Activated CD8-positive, alpha-beta memory T cell treated with anti-CD3 and anti-CD28 coated beads, Interleukin-2, amount 50 U/mL, for 24 hours (primary cell): ENCODE results near the gene PPP4R4.

Experiments
- DNase-seq: peaks from one replicate; pipeline ENCODE4 v3.0.0-alpha.2; 2020; ENCODE audit errors: extremely low read depth

The PPP4R4 gene

GRCh38 chr14:94173885-94174603, at the start of gene PPP4R4:
PPP4R4 (plus strand) TSS chr14:94174322; CDS start chr14:94174466, 144 bp downstream.
- peak; percentile 59 for DNase-seq

GRCh38 chr14:94124582-94125377, 49.3 kb upstream of the PPP4R4 start:
- DNase-seq: no peak

- DNase-seq: no peak
Observed at GRCh38 chr14:94125659-94126418, 48.3 kb upstream of the PPP4R4 start.

DNA sequence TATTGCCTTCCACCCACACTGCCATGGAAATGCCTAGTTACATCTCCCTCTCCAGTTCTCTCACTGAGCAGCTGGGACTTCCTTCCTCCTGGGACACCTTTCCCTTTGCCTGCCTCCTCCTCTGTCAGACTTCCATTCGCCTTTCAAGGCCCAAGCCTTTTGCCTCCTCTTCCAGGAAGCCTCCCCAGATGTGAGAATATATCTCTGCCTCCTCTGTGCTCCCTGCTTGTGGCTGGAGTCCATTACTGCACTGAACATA, 47.8 kb upstream of the PPP4R4 start:
- DNase-seq: no peak

DNA sequence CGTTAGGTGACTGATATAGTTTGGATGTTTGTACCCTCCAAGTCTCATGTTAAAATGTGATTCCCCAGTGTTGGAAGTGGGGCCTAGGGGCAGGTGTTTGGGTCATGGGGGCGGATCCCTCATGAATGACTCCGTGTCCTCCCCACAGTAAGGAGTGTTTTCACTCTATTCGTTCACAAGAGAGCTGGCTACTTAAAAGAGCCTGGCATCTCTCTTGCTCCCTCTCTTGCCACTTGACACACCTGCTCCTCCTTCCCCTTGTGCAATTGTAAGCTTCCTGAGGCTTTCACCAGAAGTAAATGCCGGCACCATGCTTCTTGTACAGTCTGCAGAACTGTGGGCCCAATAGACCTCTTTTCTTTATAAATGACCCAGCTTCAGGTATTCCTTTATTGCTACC, 47.3 kb upstream of the PPP4R4 start:
- DNase-seq: no peak

DNA sequence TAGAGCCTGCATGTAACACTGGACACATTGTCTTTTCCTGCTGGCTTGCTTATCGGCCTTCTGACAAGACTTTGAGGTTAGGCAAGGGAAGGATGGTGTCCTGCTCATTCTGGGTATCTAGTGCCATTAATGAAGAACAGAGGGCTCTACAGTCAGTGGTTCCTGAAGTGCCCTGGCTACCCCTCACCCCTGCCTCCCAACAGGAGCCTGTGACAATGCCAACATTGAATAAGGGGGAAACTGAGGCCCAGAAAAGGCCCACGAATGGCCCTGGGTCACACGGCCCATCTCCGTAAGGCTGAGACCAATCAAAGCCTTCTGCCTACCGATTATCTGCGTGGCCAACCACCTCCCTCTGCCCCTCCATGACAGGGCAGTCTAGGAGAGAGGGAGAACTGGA, 46.8 kb upstream of the PPP4R4 start:
- no peak for DNase-seq

DNA sequence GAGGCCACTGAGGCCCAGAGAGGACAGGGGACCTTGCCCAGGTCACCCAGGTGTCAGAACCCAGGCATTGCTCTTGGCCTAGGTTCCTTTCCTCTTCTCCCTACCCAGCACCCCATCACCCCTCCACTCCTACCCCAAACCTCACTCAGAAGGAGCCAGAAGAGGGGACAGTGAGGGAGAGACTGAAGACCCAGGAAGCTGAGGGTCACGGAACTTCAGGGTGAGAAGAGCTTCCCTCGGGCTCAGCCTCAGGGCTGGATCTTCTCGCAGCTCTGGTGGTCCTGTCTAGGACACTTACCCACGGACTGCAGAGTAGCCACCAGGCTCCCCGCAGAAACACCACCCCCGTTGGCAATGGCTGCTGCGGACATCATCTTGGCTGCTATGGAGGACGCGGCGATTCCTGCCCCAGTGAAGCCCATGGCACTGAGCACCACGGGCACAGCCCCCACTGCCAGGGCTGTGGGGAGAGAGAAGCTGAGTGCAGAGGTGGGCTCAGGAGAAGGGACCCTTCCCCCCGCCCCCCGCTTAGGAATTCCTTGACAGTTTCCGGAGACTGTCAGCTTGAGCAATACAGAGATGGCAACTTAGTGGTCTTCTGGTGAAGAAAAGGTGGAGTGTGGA, 45.8 kb upstream of the PPP4R4 start:
- DNase-seq: no peak

DNA sequence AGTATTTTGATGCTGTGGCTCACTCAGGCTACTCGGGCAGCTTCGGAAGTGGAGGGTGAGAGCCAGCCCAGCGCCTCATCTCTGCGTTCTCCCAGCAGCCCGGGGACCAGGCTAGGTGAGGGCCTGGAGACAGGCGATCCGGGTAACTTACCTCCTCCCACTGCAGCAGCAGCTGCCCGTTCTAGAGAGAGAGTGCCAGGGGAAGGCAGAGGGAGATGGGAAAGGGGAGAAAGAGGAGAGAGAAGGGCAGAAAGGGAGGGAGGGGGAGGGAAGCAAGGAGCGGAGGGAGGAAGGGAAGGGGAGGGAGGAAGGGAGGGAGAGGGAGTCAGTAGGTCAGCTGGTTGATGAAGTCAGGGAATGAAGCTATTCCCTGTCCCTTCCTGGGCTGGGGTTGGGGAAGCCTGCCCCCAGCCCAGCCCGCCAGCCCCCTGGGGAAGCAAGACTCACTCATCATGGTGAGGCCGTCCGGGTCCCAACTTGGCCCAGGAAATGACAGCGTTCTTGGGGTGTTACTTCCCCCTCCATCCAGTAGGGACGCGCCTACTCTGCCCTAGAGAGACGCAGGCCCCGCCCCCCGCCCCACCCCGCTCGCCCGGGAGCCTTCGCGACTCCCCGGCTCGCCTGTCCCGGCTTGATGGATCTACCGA, 44.9 kb upstream of the PPP4R4 start, which contains the start of gene IFI27L2:
Gene IFI27L2, minus strand, starts transcription at position 494 of the 647 bp plus-strand sequence. Its CDS starts 40 bp downstream, at position 454.
- DNase-seq: peak; percentile 26

DNA sequence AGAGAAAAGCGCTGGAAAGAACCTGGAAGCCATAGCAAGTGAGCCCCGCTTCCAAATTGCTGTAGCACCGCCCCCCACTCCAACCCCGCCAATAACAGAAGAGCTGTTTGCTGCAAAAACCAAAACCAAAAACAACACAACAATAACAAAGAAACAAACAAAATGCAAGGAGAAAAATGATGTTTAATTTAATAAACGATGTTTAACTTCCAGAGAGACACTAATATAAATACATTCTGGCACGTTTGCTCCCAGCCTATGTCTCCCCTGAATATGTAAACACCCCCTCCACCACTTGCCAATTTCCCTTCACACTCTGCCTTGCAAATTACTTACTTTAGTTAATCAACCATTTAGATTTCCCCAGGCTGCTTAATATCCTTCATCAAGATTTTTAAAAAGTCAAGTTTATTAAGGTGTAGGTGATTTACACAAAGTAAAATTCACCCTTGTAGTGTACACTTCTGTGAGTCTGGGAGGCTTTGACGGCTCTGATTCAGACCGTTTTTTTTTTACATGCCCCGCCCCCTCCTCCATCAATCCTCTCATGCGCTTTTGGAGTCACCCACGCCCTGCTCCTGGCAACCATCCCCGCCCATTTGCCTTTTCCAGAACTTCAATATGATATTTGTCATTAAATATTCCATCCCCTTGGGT, 44.2 kb upstream of the PPP4R4 start:
- no peak for DNase-seq

- DNase-seq: peak; percentile 35
Observed at GRCh38 chr14:94132285-94132887, 41.7 kb upstream of the PPP4R4 start.

DNA sequence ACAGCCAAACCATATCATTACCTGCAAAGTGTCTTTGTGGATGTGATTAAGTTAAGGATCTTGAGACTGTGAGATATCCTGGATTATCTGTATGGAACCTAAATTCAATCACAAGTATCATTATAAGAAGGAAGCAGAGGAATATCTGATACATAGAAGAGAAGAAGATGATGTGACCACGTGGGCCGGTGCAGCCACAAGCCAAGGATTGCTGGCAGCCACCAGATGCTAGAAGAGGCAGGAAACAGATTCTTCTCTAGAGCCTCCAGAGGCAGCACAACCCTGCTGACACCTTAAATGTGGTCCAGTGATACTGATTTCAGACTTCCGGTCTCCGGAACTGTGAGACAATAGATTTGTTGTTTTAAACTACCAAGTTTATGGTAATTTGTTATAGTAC, 38.6 kb upstream of the PPP4R4 start:
- no peak for DNase-seq

- peak; percentile 68 for DNase-seq
Observed at GRCh38 chr14:94136575-94137331, 37.4 kb upstream of the PPP4R4 start.

DNA sequence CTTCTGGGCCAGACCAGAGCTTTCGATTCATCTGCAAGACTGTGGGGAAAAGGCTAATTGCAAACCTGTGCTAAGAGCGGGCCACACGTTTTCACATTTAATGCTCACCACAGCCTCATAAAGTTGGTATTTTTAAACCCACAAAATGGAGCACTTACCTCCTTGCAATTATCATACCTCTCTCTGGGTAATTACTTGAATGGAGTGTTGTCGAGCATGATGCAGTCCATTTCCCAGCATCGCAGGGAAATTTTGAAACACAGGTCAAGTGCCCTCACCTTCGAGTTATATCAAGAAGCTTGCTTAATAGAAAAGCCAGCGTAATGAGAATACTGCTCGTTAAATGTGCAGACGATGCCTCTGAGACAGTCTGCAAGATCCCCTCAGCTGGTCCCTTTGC, 35.9 kb upstream of the PPP4R4 start:
- no peak for DNase-seq

DNA sequence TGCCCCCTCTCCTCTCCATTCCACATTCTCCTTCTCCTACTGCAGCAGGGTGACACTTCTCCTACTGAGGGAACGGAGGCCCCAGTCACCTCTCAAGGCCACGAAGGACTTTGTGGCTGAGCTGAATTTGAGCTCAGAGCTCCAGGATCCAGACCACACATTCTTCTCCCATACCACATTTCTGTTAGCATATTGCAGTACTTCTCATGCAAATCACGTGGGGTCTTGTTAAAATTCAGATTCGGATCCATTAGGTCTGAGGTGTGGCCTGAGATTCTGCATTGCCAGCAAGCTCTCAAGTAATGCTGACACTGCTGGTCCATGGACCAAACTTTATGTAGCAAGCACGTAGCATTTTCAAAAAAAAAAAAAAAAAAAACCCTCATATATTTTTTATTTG, 35.1 kb upstream of the PPP4R4 start:
- DNase-seq: no peak

GRCh38 chr14:94139421-94139820, 34.7 kb upstream of the PPP4R4 start:
- no peak for DNase-seq

- no peak for DNase-seq
Observed at GRCh38 chr14:94142247-94142646, 31.9 kb upstream of the PPP4R4 start.

DNA sequence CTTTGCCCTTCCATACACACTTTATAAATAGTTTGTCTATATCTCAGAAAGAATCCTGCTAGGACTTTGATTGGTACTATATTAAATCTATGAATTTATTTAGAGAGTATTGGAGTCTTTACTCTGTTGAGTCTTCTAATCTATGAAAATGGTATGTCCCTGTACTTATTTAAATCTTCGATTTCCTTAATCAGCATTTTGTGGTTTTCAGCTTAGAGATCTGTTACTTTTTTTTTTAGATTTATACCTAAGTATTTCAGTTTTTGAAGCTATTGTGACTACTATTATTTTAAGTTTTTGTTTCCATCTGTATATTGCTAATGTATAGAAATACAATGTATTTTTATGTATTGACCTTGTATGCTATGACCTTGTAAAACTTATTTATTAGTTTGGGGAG, 31.3 kb upstream of the PPP4R4 start:
- no peak for DNase-seq

DNA sequence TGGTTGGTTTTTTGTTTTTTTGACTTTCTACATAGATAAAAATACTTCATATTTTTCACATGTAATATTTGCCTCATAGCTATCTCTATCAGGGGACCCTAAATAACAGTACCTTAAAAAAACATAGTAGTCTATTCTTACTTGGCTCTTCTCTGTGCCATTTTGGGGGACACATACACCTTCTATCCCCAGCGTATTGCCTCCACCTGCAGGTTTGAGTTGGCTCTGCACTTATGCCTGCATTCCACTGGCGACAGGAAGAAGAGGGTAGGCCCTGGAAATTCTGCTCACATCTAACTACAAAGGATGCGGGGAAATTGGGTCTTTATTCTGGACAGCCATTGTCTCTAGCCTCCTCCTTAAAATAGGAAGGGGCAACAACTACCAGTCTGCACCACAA, 30.9 kb upstream of the PPP4R4 start:
- no peak for DNase-seq

- no peak for DNase-seq
Observed at GRCh38 chr14:94143711-94144110, 30.4 kb upstream of the PPP4R4 start.

DNA sequence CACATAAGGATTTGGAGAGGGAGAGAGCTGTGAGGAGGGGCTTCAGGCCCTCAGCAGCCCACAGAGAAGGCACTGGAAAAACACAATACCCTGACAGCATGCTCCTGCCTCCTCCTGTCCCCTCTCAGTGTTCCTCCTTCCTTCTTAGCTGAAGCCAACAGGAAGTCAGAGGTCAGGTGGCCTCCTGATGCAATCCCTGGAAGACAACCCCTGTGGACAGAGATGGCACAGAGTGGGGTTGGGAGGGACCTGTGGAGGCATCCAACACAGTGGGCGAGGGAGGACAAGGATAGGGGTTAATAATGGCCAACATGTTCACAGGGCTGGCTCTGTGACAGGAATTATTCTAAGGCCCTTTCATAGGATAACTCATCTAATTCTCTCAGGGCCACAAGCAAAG, 29.4 kb upstream of the PPP4R4 start:
- DNase-seq: no peak
